Adipose tissue (tissue), 3 donors: Measurements from ENCODE around the gene XIST. TPM values are rescaled to one million over a fixed set of nuclear protein-coding genes. Genes with fewer than 3 reads are reported as not detected.
"Not testable (repeated sequence)": the region's sequence is repeated elsewhere in the genome, so short reads cannot be mapped to it uniquely, and the experiment has no call there.

Source experiments
- H3K27ac ChIP-seq: one replicate; pipeline ENCODE4 v1.5.1; 2013; ENCODE audit warnings: low read depth, low read length
- WGBS, 3 donors: extraction: QIAGEN DNeasy Blood & Tissue Kit; methylation state at CpG; one replicate each; pipeline ENCODE4 v1.1.7; 2013; 5-methylcytosine and 5-hydroxymethylcytosine counted together
- polyA plus RNA-seq, 3 donors: library from polyadenylated mRNA; stranded (reverse); fragments of 200-250 nt; gene quantifications; one replicate each; pipeline ENCODE4 v1.2.3, GENCODE V29; 2013
- donor health status: healthy with polysubstance abuse.
- donor health status: Bipolar disorder and iron deficiency.
- donor health status: healthy.

Gene XIST
- polyA plus RNA-seq = 10 to 100 TPM in 1 of 3 donors, under 1 TPM in 2; 0.06 to 64.5 (median 0.22) TPM

DNA sequence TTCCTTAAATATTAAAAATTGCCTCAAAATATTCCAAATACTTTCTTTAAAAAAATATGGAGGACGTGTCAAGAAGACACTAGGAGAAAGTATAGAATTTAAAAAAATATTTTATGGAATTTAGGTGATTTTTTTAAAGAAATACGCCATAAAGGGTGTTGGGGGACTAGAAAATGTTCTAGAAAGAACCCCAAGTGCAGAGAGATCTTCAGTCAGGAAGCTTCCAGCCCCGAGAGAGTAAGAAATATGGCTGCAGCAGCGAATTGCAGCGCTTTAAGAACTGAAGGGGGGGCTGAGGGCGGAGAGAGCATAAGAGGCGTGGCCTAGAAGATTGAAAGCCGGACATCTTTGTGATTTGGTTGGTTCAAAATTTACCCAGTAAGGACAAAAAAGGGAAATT is at the start of gene XIST:
XIST (minus strand) TSS at position 248 of the 400 bp plus-strand sequence.
- 43 to 93% (median 88%) methylated on average over 8 of the region's 8 CpGs for WGBS, 3 donors
- no peak within 1 kb of the TSS for H3K27ac ChIP-seq

DNA sequence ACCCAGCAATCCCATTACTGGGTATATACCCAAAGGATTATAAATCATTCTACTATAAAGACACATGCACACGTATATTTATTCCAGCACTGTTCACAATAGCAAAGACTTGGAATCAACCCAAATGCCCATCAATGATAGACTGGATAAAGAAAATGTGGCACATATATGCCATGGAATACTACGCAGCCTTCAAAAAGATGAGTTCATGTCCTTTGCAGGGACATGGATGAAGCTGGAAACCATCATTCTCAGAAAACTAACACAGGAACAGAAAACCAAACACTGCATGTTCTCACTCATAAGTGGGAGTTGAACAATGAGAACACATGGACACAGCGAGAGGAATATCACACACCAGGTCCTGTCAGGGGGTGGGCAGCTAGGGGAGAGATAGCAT is 45.8 kb upstream of the XIST start:
- H3K27ac ChIP-seq = not testable (repeated sequence)
- 91 to 94% (median 93%) methylated on average over 3 of the region's 3 CpGs for WGBS, 3 donors

DNA sequence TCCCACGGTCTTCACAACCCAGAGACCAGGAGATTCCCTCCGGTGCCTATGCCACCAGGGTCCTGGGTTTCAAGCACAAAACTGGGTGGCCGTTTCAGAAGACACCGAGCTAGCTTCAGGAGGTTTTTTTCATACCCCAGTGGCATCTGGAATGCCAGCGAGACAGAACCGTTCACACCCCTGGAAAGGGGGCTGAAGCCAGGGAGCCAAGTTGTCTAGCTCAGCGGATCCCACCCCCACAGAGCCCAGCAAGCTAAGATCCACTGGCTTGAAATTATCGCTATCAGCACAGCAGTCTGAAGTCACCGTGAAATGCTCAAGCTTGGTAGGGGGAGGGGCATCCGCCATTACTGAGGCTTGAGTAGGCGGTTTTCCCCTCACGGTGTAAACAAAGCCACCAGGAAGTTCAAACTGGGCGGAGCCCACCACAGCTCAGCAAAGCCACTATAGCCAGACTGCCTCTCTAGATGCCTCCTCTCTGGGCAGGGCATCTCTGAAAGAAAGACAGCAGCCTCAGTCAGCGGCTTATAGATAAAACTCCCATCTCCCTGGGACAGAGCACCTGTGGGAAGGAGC is 40.1 kb upstream of the XIST start:
- WGBS, 3 donors = 50 to 85% (median 84%) methylated on average over 11 to 14 of the region's 14 CpGs
- not testable (repeated sequence) for H3K27ac ChIP-seq

DNA sequence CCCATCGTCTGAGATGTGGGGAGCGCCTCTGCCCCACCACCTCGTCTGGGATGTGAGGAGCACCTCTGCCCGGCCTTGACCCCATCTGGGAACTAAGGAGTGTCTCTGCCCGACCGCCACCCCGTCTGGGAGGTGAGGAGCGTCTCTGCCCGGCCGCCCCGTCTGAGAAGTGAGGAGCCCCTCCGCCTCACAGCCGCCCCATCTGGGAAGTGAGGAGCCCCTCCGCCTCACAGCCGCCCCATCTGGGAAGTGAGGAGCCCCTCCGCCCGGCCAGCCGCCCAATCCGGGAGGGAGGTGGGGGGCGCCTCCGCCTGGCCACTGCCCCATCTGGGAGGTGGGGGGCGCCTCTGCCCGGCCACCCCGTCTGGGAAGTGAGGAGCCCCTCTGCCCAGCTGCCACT is 29.7 kb upstream of the XIST start:
- not testable (repeated sequence) for H3K27ac ChIP-seq
- 91 to 98% (median 95%) methylated on average over 6 to 24 of the region's 24 CpGs for WGBS, 3 donors

DNA sequence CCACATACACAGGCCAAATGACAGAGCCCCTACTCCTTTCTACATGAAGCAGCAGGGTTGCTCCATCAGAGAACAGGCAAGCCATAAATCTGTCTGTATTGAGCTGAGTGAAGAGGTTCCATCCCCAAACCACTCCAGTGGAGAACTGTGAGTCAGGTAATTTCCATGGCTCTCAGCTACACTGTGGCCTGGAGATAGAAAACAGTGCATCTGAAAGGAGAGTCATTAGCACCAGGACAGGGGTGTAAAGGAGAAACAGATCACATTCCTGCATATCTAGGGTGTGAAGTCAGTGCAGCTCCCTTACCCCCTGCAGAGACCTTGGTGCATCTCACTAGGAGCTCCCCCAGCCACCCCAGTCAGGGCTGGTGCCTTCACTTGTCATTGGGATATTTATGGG is 25.2 kb upstream of the XIST start:
- no peak overlapping the region for H3K27ac ChIP-seq

DNA sequence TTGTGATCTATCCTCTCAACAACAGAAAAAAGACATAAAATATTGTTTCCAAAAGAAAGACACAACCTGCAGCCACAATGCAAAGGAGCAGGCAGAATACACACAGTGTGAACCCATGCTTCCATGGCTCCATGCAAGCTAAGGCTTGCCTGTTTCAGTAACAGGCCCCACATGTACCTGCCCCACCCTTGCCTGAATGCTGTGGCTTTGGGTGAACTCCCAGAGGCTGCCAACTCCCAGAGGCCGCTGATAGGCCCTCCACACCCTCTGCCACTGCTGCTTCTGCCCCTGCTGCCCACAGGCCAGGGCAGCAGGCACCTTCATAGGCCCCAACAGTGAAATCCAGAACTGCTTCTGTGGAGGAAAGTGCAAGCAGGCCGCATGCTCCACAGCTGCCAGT is 24.4 kb upstream of the XIST start:
- H3K27ac ChIP-seq = no peak overlapping the region
- 83 to 92% (median 90%) methylated on average over 2 of the region's 2 CpGs for WGBS, 3 donors

DNA sequence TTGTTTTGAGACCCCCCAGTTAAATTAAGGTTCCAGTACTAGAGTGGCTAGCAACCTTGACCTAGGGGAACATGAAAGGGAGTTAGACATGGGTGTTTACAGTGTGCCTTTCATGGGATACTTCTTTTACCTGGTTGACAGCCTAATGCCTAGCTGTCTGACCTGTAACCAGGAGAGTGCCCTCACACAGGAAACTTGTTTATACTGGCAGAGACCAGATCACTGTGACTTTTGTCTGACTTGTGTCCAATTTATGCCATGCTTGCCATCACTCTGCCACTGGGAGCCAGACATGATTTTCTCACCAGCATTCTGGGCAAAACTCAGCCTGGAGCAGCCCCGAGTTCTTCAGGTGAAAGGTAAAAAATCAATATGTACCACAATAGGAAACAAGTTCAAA is 16.4 kb upstream of the XIST start:
- WGBS, 3 donors = 38 to 93% (median 91%) methylated on average over 1 of the region's 1 CpG
- H3K27ac ChIP-seq = no peak overlapping the region

DNA sequence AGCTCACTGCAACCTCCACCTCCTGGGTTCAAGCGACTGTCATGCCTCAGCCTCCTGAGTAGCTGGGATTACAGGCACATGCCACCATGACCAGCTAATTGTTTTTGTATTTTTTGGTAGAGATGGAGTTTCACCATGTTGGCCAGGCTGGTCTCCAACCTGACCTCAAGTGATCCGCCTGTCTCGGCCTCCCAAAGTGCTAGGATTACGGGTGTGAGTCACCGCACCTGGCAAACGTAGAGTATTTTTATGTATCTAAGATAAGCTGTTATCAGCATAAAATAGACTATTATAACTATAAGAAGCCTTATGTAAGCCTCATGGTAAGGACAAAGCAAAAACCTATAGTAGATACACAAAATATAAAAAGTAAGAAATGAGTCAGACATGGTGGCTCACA is 14.6 kb upstream of the XIST start:
- H3K27ac ChIP-seq = no peak overlapping the region
- 70 to 94% (median 73%) methylated on average over 6 of the region's 6 CpGs for WGBS, 3 donors

DNA sequence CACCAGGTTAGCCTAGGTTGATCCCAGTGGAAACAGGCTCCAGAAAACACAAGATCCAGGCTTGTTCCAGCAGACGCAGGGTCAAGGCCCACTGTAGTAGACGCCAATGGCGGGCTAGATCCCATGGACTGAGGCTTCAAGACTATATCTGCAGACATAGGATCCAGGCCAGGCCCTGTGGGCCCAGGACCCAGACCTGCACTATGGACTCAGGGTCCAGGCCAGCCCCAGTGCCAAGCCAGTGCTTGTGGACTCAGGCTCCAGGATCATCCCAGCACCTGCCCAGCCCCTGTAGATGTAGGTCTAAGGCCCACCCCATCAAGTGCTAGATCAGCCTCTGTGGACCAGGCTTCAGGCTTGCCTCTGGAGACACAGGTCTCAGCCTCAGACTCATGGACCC is 11.3 kb upstream of the XIST start:
- no peak overlapping the region for H3K27ac ChIP-seq
- WGBS, 3 donors = 92 to 100% (median 98%) methylated on average over 2 to 3 of the region's 3 CpGs

DNA sequence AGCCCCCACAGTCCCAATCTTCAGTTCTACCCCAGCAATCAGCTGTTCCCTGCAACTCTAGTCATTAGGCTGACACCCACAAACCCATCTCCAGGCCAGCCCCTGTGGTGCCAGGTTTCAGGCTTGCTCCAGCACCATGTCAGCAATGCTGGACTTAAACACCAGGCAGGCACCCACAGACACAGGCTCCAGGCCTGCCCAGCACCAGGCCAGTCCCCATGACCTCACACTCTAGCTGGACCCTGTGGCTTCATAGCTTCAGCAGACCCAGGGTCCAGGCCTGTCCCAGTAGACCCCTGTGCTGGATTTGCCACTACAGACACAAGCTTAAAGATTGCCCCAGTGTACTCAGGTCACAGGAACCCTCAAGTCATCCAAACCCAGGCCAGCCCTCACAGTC is 10.8 kb upstream of the XIST start:
- H3K27ac ChIP-seq = no peak overlapping the region

DNA sequence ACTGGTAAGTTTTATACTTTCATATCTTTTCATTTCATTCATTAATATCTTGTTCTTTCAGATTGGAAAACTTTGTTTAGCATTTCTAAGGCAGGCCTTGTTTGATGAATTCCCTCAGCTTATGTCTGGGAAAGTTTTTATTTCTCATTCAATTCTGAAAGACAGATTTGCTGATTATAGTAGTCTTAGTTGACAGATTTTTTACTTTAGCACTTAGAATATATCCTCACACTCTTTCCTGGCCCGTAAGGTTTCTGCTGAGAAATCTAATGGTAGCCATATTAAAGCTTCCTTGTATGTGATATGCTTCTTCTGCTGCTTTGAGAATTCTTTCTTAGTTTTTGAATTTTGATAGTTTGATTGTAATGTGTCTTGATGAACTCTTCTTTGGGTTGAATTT is 7.1 kb upstream of the XIST start:
- no peak overlapping the region for H3K27ac ChIP-seq
- WGBS, 3 donors = 87 to 88% (median 88%) methylated on average over 1 of the region's 1 CpG

DNA sequence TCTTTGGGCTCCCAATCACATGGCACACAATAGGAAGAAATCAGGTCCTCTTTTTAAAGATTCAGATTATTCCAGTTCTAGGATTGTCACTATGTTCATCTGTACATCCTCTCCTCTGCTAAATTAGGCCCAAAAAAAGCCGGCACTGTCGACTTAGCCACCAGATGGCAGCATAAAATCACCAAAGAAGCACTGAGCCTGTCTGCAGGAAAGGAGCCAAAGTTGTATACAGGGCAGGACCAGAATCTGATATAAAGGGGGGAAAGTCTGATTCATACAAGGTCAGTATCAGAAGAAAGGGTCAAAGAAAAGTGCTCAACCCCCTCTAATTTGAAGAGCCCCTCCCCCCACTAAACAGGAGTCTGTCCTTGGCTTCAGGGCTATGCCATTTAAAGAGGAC is 3.0 kb upstream of the XIST start:
- no peak overlapping the region for H3K27ac ChIP-seq
- WGBS, 3 donors = 0% methylated on average over 2 of the region's 2 CpGs

DNA sequence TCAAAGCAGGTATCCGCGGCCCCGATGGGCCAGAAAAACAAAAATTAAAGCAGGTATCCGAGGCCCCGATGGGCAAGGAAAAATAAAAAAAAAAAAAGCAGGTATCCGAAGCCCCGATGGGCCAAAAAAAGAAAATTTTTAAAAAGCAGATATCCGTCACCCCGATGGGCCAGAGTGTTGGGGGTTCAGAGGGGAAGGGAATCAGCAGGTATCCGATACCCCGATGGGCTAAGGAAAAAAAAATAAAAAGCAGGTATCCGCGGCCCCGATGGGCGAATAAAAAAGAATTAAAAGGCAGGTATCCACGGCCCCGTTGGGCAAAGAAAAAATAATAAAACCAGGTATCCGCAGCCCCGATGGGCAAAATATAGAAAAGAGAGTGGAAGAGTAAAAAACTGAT is 492 bp downstream of the XIST start:
- WGBS, 3 donors = 37 to 96% (median 95%) methylated on average over 19 of the region's 19 CpGs
- no peak overlapping the region for H3K27ac ChIP-seq

DNA sequence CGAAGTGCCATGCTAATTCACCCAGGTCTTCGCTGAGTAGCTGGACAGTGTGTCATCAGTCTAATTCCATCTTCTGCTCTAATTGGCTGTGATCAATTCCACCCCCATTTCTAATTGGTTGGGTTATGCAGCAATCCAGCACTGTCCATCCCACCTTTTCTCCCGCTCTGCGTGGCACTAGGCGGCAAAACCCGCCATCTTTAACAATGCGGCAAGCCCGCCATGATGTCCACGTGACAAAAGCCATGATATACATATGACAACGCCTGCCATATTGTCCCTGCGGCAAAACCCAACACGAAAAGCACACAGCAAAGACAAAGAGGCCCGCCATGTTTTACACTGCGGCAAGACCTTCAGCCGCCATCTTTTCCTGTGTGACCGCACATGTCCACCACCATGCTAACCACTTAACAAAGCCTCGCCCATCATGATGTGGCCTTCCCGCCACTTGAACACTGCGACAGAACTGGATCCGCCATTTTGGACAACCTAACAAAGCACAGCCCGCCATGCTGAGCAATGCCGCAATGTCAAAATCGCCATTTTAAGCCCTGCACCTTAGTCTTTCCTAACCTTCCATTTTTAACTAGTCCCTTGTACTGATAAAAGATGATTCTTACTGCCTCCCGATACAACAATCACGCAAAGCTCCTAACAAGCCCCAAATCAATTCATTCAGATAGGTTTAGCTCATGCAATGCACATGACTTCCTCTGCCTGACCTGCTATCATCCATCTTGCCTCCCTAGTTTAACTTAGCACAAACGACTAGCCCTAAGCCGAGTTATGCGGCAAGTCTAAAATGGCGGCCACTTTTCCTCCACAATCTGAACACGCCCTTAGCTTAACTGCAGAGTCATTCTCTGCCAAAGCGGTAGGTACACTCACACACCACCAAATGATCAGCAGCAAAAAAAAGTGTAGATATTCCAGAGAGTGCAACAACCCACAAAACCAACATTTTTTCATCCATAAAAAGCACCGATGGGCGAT is 1.2 kb downstream of the XIST start:
- no peak overlapping the region for H3K27ac ChIP-seq
- 49 to 97% (median 97%) methylated on average over 29 to 33 of the region's 33 CpGs for WGBS, 3 donors

DNA sequence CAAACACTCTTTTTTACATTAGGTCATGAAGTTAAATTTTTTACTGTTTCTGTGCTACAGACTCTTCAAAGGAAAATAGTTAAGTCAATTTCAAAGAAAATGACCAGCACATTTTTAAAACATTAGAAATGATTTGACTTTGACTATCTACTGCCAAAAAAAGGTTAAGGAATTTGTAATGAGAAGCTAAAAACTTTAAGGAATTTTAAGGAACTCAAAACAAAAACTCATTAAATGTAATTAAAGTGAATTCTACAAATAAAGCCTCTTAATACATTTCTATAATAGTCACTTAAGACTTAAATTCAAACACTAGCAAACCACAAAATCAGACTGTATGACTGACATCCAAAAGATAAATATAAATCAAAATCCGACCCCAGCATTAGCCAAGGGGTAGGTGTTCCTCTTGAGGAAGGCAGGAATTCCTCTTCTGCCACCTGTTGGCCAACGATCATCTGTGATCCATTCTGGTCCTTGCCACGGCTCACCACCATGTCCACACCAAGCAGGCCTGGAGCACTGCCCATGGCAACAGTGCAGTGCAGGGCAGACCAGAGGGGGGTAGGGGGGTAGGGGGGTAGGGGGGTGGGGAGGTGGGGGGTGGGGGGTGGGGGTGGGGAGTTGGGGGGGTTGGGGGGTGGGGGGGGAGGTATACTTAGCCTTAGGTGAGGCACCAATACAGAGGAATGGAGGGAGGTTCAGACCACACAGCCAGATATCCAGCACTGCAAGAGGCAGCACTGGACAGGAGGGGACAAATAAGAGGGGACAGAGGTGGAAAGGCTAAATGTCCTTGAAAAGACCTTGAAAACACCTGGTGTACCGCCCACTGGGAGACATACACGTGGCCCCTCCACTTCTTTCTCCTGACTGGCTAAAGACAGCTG is 2.1 kb downstream of the XIST start:
- 35 to 65% (median 52%) methylated on average over 4 to 5 of the region's 5 CpGs for WGBS, 3 donors
- H3K27ac ChIP-seq = no peak overlapping the region

DNA sequence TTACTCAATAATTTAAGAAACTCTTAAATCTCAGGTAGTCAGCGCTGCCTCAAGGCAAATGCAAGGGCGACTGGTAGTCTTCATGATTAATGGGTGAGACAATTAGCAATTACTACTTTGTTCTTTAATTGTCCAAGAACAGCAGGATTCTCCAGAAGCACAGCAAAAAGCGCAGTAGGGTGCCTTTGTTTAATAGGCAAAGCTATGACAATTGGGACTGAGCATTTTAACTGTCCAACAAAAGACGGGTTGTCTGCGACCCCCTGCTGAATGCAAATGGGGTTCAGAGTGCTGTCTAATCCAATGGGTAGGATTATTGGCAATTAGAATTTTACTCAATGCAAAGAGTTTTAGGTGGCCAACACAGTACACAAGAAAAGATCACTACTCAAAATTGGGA is 3.4 kb downstream of the XIST start:
- WGBS, 3 donors = 52 to 91% (median 79%) methylated on average over 5 of the region's 5 CpGs

DNA sequence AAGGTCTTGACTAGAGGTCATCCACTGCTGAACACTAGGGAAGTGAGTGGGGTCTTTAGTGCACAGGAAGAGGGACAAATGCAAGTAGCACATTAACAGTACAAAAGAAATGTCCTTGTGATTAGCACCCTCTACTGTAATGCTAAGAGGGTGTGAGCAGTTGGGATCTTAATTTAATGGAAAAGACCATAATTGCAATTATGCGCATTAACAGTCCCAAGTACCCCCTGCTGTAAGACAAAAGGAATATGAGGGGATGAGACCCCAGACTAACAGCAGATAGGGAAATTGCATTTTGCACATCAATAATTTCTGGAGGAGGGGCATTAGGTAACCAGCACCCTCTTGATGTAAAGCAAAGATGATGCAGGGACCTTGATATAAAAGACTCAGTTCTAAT is 4.5 kb downstream of the XIST start:
- 100% methylated on average over 1 of the region's 1 CpG for WGBS, 3 donors
- no peak overlapping the region for H3K27ac ChIP-seq

More for the DNA sequence above, 3.4 kb downstream of the XIST start:
- H3K27ac ChIP-seq = no peak overlapping the region

DNA sequence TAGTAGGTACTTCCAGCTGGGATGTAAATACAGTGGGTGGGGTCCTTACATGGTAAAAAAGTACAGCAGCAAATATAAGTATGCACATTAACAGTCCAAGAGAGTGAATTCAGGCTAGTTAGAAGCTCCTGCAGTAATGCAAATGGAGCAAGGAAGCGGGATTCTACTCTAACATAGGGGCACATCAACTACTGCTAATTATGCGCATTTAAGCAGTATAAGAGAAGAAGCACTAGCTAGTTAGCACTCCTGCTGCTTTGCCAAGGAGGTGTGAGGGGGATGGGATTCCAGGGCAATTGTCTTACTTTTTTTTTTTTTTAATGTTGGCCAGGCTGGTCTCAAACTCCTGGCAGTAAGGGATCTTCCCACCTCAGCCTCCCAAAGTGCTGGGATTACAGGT is 5.4 kb downstream of the XIST start:
- 93 to 95% (median 94%) methylated on average over 2 of the region's 2 CpGs for WGBS, 3 donors
- no peak overlapping the region for H3K27ac ChIP-seq
